DMS79 treated with DMSO at 0.1 percent for 48 hours (cell line): Measurements from ENCODE around the gene RABGAP1.

ENCODE experiments used
- DNase-seq: peaks from one replicate; lab custom pipeline; 2025; lab: John Stamatoyannopoulos, UW

The RABGAP1 gene

DNA sequence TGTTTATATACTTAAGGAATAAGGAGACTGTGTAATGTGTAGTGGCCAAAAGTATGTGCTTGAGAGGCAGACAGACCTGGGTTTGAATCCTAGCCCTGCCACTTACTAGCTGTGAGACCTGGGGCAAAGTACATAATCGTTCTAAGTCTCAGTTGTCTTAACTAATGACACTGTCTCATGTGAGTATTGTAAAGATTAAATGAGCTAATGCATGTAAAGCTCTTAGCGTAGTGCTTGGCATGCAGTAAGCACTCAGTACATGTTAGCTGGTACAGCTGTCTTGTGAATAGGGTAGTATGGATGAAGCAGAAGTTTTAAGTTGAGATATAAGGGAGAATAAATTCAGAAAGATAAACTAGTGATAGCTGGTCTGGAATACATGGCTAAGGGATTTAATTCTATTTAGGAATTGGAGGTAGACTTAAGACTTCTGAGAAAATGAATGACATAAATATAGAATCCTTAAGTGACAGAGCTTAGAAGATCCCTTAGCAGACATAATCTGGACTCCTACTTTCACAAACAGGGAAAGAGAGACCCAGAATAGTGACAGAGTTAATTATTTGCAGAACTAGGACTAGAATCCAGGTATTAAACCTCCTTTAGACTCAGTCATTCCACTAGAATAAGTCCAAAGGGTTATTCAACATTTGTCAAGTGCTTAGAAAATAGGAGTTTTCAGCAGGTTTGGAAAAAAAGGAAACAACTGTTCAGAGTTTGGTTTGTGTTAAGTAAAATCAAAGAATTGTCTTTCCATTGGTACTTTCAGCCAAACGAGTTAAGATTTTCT lies 105.8 kb downstream of the RABGAP1 start:
- DNase-seq: no peak

DNA sequence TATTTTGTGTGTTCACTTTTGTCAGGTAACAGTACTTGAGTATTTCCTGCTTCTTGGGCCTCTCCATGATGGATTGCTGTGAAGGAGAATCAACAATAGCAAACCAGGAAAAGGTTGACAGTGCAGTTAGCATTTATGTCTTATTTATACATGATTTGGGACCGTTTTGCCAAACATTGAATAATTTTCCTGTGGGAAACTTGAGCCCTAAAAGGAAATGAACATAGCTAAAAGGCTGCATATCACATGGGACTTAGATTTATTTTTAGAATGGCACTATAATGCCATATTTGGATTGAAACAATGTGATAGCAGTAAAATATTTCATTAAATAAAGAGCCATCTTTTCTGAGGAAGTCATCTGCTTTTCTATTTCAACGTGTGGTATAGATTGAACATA lies 107.9 kb downstream of the RABGAP1 start:
- DNase-seq: no peak

DNA sequence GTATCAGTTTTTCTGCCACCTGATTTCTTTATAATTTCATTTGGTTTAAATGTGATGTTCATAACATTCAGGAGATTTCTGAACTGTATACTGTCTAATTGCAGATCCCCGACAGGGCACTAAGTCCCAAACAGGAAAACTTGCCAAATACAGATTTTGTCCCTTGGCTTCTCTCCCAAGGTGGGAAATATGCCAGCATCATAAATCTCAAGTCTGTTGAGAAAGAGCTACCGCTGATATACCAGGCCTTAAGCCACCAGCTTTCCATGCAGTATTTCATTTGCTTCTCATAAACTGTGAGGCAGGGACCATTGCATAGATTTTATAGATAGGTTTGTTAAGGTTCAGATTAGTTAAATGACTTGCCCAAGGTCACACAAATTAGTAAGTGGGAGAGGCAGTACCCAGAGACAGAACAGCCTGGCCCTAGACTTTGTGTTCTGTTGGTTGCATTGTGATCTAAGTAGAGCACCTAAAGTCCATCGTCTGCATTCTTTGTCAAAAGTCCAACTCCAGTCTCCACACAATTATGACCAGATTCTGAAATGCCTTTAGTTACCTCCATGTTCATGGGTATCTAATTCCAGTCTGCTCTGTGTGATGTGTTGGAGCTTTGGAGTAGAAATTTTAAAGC lies 108.9 kb downstream of the RABGAP1 start:
- peak; percentile 17 for DNase-seq

DNA sequence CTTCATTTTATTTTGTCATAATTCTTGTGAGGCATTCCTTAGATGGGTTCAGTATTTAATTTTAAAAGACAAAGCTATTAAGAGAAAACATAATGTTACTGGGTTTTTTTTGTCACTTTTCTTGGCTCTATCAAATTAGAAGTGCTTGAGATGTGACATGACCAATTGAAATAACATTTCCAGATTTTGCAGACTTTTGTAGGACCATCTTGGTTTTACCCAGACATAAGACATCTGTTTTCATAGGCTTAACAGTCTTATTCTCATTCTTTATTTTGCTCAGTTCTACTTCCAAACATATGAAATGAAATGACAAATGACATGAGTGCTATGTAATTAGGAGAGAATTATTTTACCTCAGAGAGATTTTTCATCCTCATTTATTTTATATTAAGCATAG lies 112.2 kb downstream of the RABGAP1 start:
- no peak for DNase-seq

DNA sequence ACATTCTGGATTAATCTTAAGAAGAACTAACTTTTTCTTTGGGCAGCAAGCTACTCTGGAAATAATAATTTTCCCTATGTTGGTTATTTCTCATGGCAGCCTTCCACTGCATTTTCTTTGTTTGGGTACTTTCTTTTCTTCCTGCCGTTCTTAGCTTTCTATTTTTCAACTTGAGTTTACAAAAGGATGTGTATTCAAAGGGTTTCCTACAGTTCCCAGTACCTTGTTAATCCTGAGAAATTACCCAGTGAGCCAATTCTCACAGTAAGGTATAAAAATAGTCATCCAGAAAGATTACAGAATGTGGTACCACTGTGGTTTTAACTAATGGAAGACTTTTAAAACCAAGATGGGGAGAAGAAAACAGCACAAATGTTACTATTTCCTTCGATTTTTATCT lies 112.9 kb downstream of the RABGAP1 start:
- no peak for DNase-seq

DNA sequence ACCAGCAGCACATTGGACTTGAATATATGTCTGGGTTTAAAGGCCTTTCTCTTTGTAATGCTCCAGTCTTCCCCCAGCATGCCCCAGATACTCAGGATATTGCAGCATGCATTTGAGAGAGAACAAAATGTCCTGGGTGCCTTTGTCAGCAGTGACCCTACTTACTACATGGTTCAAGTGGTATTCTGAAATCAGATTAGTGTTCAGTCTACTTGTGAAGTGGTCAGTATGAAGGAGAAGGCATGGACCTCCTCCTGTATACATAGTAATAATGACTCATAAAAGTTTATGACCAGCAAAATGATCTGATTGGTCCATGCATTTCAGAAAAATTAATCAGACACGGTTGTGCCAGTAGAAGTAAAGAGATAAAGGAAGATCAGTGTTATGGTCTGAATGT lies 118.0 kb downstream of the RABGAP1 start:
- DNase-seq: no peak

DNA sequence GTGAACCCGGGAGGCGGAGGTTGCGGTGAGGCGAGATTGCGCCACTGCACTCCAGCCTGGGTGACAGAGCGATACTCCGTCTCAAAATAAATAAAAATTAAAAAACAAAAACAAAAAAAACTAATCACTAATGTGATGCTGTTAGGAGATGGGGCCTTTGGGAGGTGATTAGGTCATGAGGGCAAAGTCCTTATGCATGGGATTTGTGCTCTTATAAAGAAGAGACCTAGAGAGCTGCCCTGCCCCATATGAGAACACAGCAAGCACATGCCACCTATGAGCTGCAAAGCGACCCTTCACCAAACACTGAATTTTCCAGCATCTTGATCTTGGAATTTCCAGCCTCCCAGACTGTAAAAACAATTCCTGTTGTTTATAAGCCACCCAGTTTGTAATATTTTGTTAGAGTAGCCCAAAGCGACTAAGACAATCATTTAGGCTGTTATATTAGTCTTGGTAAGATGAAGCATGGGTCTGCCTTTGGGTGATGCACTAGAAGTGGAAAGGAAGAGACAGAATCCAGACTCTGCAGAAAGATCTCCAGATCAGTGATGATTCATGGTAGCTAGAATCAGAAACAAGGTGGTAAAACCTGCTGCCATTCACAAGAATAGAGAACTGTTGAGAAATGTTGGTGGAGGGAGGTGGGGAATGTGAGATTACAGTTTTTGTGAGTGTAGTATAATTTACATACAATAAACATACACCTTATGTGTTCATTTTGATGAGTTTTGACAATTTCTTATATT lies 118.8 kb downstream of the RABGAP1 start:
- no peak for DNase-seq

DNA sequence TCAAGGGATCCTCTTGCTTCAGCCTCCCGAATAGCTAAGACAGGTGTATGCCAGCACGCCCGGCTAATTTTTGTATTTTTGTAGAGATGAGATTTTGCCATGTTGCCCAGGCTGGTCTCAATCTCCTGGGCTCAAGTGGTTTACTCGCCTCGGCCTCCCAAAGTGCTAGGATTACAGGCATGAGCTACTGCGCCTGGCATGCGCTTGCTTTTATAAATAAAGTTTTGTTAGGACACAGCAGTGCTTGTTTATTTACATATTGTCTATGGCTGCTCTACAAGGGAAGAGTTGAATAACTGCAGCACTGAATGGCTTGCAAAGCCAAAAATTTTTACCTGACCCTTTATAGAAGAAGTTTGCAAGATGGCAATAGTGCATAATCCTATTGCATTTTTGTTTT lies 120.4 kb downstream of the RABGAP1 start:
- no peak for DNase-seq

DNA sequence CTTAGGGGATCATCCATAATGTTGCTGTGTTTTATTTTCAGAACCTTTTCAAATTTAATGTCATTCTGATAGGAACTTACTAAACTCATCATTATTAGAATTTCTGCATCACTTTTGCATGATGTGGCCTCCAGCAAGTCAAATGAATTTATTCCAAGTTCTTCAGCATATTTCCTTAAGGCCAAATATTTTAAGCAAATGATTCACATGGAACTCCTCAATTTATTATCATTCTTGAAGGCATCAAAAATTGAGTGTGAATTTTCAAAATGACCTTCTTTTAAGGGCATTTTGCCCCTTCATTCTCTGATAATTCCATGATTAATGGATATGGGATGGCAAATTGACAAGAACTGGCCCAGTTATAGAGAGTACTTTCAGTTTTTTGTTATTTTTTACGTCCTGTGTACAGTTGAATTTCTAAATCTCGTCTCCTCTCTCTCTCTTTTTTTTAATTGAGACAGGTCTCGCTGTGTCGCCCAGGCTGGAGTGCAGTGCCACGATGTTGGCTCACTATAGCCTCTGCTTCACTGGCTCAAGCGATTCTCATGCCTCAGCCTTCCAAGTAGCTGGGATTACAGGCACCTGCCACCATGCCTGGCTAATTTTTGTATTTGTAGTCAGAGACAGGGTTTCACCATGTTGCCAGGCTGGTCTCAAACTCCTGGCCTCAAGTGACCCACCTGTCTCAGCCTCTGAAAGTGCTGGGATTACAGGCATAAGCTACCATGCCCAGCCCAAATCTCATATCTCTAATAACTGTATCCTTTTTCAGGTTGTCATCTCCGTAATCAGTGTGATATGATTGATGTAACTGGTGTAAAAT lies 121.7 kb downstream of the RABGAP1 start:
- no peak for DNase-seq

DNA sequence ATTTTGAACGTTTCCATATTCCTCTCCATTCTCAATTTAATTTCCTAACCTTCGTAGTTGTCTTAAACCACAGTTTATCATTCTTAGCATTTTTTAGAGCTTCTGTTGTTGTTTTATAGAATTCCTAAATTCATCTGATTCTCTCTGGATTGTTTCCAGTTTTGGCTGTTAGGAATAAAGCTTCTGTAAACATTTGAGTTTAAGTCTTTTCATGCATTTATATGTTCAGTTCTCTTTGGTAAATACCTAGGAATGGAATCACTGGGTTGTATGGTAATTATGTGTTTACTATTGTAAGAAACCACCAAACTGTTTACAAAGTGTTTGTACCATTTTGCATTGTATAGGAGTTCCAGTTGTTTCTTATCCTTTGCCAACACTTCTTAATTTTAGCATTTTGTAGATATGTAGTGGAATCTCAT lies 122.4 kb downstream of the RABGAP1 start:
- no peak for DNase-seq

DNA sequence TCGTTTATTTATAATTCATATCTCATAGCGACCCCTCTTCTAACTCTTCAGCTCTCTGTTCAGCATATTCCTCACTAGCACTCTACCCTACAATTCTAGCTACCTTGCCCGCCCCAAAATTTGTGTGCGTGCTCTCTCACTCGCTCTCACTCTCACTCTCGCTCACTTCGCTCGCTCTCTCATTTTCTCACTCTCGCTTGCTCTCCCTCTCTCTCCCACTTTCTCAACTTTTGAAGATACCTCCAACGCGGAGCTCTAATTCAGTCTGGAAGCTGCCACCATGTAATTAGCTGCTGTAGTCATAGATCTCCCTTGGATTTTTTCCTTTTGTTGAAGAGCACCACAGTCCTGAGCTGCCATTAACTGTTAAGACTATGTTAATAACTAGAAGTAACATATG lies 123.1 kb downstream of the RABGAP1 start:
- DNase-seq: no peak

DNA sequence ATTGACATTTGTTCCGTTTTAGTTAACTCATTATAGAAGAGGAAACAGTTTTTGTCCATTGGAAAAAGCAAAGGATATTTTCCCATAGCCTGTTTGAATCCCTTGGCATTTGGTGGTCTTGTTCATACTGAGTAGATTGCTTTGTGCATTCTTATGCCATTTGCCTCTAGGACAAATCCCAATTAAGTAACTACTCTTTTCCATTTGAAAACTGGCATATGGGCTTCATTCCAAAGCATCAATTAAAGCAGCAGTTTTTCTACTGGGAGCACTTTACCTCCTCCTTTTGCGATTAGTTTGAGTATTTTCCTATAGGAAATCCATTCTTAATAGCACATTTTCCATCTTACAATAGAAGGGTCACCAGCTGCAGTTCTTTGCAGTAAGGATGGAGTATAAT lies 123.9 kb downstream of the RABGAP1 start:
- DNase-seq: no peak

DNA sequence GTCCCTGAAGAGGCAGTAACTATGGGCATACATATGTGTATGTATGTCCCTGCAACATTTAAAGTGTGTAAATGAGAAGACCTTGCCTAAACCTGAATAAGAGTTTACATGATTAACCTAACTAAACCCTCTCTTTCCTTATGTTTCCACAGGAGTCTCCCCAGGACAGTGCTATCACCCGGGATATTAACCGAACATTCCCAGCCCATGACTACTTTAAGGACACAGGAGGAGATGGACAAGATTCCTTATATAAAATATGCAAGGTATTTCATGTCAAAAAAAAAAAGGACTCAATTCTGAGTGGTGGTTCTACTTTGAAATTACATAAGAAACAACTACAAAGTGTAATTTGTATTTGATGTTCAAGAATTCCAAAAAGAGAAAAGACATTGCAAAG lies 124.4 kb downstream of the RABGAP1 start:
- DNase-seq: no peak

DNA sequence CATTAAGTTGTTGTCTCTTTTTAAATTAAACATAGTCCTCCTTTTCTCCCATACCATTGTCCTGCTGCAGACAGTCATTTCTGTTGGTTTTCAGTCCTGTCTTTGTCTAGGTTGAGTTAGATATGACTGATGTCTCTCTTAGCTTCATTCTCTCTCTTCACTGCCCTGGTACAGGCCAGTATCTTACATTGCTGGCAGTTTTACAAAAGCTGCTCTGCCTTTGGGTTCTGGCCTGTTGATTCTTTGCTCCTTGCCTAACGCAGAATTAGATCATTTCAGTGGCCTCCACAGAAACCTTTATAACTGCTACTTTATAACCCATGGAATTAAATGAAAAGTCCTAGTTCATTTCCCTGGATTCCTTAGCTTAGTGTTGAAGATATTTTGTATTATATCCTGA lies 126.3 kb downstream of the RABGAP1 start:
- DNase-seq: no peak

DNA sequence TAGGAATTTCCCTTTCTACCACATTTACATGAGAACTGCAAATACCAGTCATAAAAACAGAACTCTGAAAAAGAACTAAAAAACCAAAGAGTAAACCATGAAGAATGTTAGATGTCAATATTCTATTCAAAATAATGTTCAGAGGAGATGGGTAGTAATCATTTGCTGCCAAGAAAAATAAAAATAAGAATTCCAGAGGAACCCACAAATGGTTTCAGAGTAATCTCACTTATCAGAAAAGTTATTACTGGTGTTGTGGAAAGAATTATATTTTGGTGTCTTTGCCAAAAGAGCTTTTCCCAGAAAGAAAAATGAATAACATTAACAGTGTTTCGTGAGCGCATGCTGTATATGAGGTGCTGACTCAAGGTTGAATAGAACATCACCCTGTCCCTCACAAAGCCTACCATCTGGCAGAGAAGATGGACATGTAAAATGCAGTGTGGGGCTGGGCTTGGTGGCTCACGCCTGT lies 128.2 kb downstream of the RABGAP1 start:
- DNase-seq: no peak

DNA sequence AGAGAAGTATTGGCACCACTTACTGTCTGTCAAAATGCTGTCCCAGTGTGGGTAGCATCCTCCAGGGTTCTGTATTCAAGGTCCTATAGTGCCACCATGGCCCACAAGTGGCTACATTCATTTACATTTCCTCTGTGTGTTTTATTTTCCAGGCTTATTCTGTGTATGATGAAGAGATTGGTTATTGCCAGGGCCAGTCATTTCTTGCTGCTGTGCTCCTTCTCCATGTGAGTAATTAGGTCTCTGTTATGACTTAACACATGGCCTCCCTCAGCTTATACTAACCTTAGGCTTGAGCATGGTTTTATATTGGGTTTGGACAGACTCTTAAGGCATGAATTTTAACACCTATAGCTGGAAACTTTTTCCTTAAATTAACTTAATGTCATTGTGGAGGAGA lies 129.4 kb downstream of the RABGAP1 start:
- no peak for DNase-seq

DNA sequence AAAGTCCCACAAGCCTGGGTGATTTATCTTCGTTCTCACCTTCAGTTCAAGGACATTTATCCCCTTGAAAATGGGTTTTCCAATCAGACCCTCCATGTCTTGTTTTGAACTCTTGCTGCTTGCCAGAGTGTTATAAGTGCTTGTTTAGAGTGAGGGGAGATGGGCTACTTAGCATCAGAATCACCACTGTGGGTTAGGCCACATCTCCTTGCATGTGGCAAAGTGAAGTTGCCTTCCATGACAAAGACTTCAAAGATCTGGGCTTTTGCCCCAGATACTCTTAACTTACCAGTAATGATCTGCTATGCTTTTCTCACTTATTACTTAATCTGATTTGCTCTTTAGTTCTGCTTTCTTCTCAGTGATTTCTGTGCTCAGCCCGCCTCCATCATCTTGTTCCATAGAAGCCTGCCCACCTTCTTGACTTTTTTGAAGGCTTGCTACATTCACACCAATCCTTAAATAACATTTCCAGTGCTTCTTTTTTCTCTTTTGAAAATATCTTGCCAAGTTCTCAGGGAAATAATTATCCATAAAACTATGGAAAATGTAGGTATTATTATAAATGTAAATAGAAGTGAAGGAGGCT lies 131.7 kb downstream of the RABGAP1 start:
- no peak for DNase-seq

DNA sequence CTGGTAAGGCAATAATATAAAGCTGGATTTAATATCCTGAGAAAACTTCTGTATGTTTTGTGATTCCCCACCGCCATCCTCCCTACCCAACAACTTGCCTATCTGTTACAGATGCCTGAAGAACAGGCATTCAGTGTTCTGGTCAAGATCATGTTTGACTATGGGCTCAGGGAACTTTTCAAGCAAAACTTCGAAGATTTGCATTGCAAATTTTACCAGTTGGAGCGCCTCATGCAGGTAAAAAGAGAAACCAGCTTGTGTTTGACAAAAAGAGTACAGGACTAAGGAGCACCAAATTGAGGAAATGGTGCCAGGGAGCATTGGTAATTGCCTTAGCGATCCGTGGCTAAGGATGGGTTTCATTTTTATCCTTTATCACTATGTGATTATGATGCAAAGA lies 132.6 kb downstream of the RABGAP1 start:
- DNase-seq: no peak

DNA sequence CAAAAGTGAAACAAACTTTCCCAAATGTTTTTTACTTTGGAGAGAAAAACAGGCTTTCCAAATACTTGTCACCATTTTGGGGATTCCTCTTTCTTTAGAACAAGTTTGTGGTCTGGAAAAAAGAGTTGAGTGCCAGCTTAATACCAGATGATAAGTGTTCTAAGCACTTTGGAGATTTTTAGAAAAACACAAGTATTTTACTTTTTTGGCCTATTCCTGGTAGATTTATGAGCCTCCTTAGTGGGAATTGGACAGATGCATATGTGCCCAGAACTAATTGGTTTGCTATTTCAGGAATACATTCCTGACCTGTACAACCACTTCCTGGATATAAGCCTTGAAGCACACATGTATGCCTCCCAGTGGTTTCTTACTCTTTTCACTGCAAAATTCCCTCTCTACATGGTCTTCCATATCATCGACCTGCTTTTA lies 133.2 kb downstream of the RABGAP1 start:
- DNase-seq: no peak

DNA sequence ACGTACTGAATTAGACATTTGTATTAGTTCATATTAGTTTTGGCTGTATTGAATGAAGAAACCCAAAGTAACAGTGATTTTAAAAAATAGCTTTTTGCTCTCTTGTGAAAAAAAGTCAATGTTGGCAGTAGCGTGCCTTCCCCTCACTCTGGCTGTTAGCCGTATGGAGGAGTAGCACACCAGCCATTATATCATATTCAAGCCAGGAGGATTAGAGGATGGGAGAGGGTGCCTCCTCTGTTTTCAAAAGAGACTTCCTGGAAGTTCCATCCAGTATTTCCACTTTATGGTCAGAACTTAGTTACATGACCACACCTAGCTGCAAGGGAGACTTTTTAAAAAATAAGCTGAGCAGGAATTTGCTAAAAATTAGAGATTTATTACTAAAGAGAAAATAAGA lies 133.8 kb downstream of the RABGAP1 start:
- DNase-seq: no peak

DNA sequence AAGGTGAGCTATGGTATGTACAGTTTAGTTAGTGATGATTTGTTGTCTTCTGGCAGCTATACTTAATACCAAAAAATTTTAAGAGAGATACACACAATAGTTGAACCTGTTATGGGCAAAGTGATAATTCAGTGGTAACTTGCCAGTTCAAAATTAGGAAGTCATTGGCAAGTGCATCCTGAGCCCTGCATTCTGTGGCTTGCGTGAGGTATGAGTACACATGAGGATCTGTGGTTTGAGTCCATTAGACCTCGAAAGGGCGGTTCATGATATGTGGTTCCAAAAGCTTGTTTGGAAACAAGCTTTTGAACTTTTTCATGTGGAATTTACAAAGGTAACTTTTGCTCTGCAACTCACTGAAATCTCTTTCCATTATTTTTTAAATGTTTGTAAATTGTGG lies 139.6 kb downstream of the RABGAP1 start:
- DNase-seq: no peak

DNA sequence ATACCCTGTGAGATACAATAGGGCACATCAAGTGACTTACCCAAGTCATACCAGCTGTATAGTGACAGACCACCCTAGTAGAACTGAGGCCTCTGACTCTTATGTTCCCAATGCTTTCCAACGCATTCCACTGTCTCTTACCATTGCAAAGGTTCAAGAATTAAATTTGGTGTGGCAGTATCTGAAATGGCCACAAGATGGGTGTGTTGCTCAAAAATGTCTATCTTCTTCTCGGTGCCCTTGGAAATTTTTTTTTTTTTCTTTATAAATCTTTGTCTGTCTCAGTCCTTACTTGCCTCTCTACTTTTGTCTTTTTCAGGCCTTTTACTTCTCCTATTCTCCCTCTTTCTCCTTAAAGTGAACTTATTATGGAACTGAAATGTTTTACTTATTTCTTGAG lies 141.0 kb downstream of the RABGAP1 start:
- DNase-seq: peak; percentile 45
